ENCODE data around the gene CALHM5. TPM values are rescaled to one million over a fixed set of nuclear protein-coding genes. Genes with fewer than 3 reads are reported as not detected.

Gene CALHM5
- total RNA-seq, 1 donor from 2014 or later, result 1.8 TPM

DNA sequence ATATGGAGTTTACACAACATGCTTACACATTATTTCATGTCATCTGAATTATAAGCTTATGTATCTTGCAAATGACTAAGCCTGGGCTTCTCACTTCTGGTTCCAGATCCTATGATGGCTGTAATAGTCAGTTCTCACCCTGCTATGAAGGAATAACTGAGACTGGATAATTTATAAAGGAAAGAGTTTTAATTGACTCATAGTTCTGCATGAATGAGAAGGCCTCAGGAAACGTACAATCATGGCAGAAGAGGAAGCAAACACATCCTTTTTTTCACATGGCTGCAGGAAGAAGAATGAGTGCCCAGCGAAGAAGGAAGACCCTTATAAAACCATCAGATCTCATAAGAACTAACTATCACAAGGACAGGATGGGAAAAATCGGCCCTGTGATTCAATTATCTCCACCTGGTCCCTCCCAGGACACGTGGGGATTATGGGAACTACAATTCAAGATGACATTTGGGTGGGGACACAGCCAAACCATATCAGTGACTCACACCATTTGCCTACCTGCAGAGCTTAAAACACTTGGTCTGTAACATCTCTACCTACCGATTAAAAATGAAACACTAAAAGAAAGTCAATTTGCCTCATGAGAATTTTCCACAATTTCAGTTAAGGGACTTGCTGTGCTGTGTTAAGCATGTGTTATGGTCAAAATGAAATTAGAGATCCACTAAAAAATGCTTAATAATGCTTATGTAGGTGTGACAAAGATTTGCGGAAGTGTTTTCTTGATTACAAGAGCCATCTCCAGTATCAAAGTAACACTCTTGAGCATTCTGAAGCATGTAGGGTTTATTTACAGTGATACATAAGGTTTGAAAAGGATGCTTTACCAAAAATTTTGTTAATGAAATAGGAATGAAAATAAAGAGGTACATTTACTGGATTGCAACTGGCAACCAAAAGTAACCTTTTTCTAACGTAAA lies 57.6 kb downstream of the CALHM5 start:
- Histone ChIP-seq H3K27me3 (ENCODE audit: insufficient read depth, low read length) (no peaks in the 10 kb centered on the region), H3K27ac (ENCODE audit: low read depth, low read length) (no peak overlapping the region), H3K9ac (ENCODE audit: low read length) (no peak overlapping the region), H3K9me3 (ENCODE audit: insufficient read depth, low read depth, low read length) (no peaks in the 10 kb centered on the region), H3K4me3 (ENCODE audit: insufficient read depth, low read depth, low read length) (no peak overlapping the region), H3K79me2 (ENCODE audit: insufficient read depth, low read length) (peaks cover 41% of the 10 kb centered on the region), H4K20me1 (ENCODE audit: insufficient read depth, low read length) (peaks cover 16% of the 10 kb centered on the region), H3K36me3 (ENCODE audit: insufficient read depth, low read length) (peaks cover 1% of the 10 kb centered on the region), H3K4me2 (ENCODE audit: low read length) (no peak overlapping the region), H3K4me1 (ENCODE audit: insufficient read depth, low read length) (peaks cover 16% of the 10 kb centered on the region), H2AFZ (ENCODE audit: low read depth, low read length) (no peak overlapping the region)
- Mint-ChIP-seq H3K4me3 (ENCODE audit: unreplicated experiment) (no peak overlapping the region), H3K9me3 (ENCODE audit: unreplicated experiment) (no peaks in the 10 kb centered on the region), H3K27me3 (ENCODE audit: low read depth, unreplicated experiment) (peaks cover 3% of the 10 kb centered on the region), H3K4me1 (ENCODE audit: low read depth, unreplicated experiment) (peaks cover 11% of the 10 kb centered on the region), H3K36me3 (ENCODE audit: low read depth, unreplicated experiment) (no peaks in the 10 kb centered on the region), H3K27ac (ENCODE audit: unreplicated experiment) (no peak overlapping the region)
- DNase-seq (ENCODE audit: low read depth) (no peak), FAIRE-seq (no peak)
- no peak for TF ChIP-seq EZH2 (IDR thresholded peaks at IDR 0.05; ENCODE audit: insufficient read depth, low read length)
- TF ChIP-seq, protein P1, sequence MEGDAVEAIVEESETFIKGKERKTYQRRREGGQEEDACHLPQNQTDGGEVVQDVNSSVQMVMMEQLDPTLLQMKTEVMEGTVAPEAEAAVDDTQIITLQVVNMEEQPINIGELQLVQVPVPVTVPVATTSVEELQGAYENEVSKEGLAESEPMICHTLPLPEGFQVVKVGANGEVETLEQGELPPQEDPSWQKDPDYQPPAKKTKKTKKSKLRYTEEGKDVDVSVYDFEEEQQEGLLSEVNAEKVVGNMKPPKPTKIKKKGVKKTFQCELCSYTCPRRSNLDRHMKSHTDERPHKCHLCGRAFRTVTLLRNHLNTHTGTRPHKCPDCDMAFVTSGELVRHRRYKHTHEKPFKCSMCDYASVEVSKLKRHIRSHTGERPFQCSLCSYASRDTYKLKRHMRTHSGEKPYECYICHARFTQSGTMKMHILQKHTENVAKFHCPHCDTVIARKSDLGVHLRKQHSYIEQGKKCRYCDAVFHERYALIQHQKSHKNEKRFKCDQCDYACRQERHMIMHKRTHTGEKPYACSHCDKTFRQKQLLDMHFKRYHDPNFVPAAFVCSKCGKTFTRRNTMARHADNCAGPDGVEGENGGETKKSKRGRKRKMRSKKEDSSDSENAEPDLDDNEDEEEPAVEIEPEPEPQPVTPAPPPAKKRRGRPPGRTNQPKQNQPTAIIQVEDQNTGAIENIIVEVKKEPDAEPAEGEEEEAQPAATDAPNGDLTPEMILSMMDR (IDR thresholded peaks at IDR 0.05; ENCODE audit: insufficient read depth, low read depth, low read length), result no peak

DNA sequence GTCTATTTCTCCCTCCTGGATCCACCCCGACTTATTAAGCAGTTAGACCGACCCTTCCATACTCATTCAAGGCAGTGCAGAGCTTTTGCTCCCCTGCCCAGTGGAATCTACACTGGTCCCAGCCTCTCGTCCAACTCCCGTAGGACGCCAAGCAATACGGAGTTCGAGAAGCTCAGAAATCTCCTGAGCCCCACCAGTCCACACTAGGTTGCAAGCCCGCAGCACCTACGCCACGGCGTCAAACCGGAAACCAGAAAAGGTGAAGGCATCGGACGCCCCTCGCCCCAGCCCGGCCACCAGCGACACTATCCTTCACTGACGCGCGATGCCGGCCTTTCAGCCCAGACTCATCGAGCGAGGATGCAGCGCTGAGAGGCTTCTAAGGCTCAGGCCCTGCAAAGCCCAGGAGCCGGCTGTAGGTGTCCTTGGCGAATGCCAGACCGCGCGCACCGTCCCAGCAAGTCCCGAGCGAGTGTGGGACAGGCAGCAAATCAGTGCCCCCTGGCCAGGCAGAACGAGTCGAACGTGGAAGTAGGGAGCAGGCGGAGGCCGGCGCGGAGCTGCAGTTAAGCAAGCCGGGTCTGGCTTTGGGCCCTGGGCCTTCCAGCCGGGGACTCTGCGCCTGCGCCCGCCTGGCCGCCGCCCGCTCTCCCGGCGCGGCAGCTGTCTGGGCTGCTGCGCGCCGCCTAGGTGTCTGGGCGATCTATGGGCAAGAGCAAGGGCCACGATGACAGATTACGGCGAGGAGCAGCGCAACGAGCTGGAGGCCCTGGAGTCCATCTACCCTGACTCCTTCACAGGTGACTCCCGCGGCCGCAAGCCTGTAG lies 59.6 kb downstream of the CALHM5 start, which contains the start of gene RWDD1:
RWDD1 (plus strand) TSS at position 649 of the 827 bp plus-strand sequence; CDS start at position 728, 79 bp downstream.
- Histone ChIP-seq H3K9ac (ENCODE audit: low read length) (peak within 1 kb of the TSS; percentile 98), H3K27me3 (ENCODE audit: insufficient read depth, low read length) (no peaks in the 10 kb centered on the region), H4K20me1 (ENCODE audit: insufficient read depth, low read length) (peaks cover 23% of the 10 kb centered on the region), H3K36me3 (ENCODE audit: insufficient read depth, low read length) (peaks cover 4% of the 10 kb centered on the region), H3K9me3 (ENCODE audit: insufficient read depth, low read depth, low read length) (no peaks in the 10 kb centered on the region), H3K27ac (ENCODE audit: low read depth, low read length) (peak within 1 kb of the TSS; percentile 90), H3K4me2 (ENCODE audit: low read length) (peak within 1 kb of the TSS; percentile 86), H3K4me3 (ENCODE audit: insufficient read depth, low read depth, low read length) (peak within 1 kb of the TSS; percentile 99), H2AFZ (ENCODE audit: low read depth, low read length) (peak within 1 kb of the TSS; percentile 90), H3K4me1 (ENCODE audit: insufficient read depth, low read length) (peaks cover 6% of the 10 kb centered on the region), H3K79me2 (ENCODE audit: insufficient read depth, low read length) (peaks cover 61% of the 10 kb centered on the region)
- Mint-ChIP-seq H3K4me3 (ENCODE audit: unreplicated experiment) (peak within 1 kb of the TSS; percentile 99), H3K9me3 (ENCODE audit: unreplicated experiment) (no peaks in the 10 kb centered on the region), H3K4me1 (ENCODE audit: low read depth, unreplicated experiment) (peaks cover 6% of the 10 kb centered on the region), H3K36me3 (ENCODE audit: low read depth, unreplicated experiment) (peaks cover 3% of the 10 kb centered on the region), H3K27me3 (ENCODE audit: low read depth, unreplicated experiment) (peaks cover 3% of the 10 kb centered on the region), H3K27ac (ENCODE audit: unreplicated experiment) (peak within 1 kb of the TSS; percentile 97)
- DNase-seq (ENCODE audit: low read depth), result peak; percentile 100
- no peak for TF ChIP-seq EZH2 (IDR thresholded peaks at IDR 0.05; ENCODE audit: insufficient read depth, low read length)
- no peak for FAIRE-seq

GRCh38 chr6:116571683-116572000 lies 60.2 kb downstream of the CALHM5 start:
- peak overlapping the region; percentile 97 for H3K27ac Mint-ChIP-seq (ENCODE audit: unreplicated experiment)
- H3K4me1 ChIP-seq (ENCODE audit: insufficient read depth, low read length), result peaks cover 6% of the 10 kb centered on the region
- H3K9me3 ChIP-seq (ENCODE audit: insufficient read depth, low read depth, low read length), result no peaks in the 10 kb centered on the region
- peak overlapping the region; percentile 98 for H3K9ac ChIP-seq (ENCODE audit: low read length)
- peak overlapping the region; percentile 88 for H2AFZ ChIP-seq (ENCODE audit: low read depth, low read length)
- FAIRE-seq, result no peak
- no peak for DNase-seq (ENCODE audit: low read depth)
- peak overlapping the region; percentile 96 for H3K4me3 Mint-ChIP-seq (ENCODE audit: unreplicated experiment)
- no peaks in the 10 kb centered on the region for H3K27me3 ChIP-seq (ENCODE audit: insufficient read depth, low read length)
- peaks cover 3% of the 10 kb centered on the region for H3K27me3 Mint-ChIP-seq (ENCODE audit: low read depth, unreplicated experiment)
- TF ChIP-seq, protein P1 (IDR thresholded peaks at IDR 0.05; ENCODE audit: insufficient read depth, low read depth, low read length), result no peak
- no peak for TF ChIP-seq EZH2 (IDR thresholded peaks at IDR 0.05; ENCODE audit: insufficient read depth, low read length)
- H3K4me3 ChIP-seq (ENCODE audit: insufficient read depth, low read depth, low read length), result peak overlapping the region; percentile 99
- H3K79me2 ChIP-seq (ENCODE audit: insufficient read depth, low read length), result peaks cover 67% of the 10 kb centered on the region
- H3K4me2 ChIP-seq (ENCODE audit: low read length), result peak overlapping the region; percentile 86
- H3K9me3 Mint-ChIP-seq (ENCODE audit: unreplicated experiment), result no peaks in the 10 kb centered on the region
- peaks cover 6% of the 10 kb centered on the region for H3K4me1 Mint-ChIP-seq (ENCODE audit: low read depth, unreplicated experiment)
- H3K36me3 ChIP-seq (ENCODE audit: insufficient read depth, low read length), result peaks cover 4% of the 10 kb centered on the region
- H3K36me3 Mint-ChIP-seq (ENCODE audit: low read depth, unreplicated experiment), result peaks cover 6% of the 10 kb centered on the region
- peaks cover 27% of the 10 kb centered on the region for H4K20me1 ChIP-seq (ENCODE audit: insufficient read depth, low read length)
- H3K27ac ChIP-seq (ENCODE audit: low read depth, low read length), result peak overlapping the region; percentile 90
